Natural killer cell (primary cell): Measurements from ENCODE around the gene EIF3A. TPM values are rescaled to one million over a fixed set of nuclear protein-coding genes. Genes with fewer than 3 reads are reported as not detected.
A peak's percentile ranks its signal among the peaks of the same experiment; 100 is the strongest.
"Not testable (repeated sequence)": the region's sequence is repeated elsewhere in the genome, so short reads cannot be mapped to it uniquely, and the experiment has no call there.

Source experiments
- ATAC-seq, 3 donors: fragments of 150-1000 bp in 2 of 3; fragments of 200-7000 bp in 1 of 3; cut with Tn5 transposase; 1 replicate in 1 of 3; 2 replicates in 2 of 3; pipeline ENCODE4 v1.10.0; 2021; ENCODE audit warnings: mild to moderate bottlenecking in 2 of 3, moderate library complexity in 2 of 3
- DNase-seq, 2 donors: peaks; one replicate each; pipeline versions ENCODE4 v3.0.0 to v3.0.0-alpha.2; 2013 to 2021; ENCODE audit warnings: mixed read lengths in 1 of 2
- H3K27ac ChIP-seq: one replicate; pipeline ENCODE4 v1.5.1; 2013; ENCODE audit warnings: mild to moderate bottlenecking, low read length
- H3K27me3 ChIP-seq: one replicate; pipeline ENCODE4 v1.6.1; 2013; ENCODE audit warnings: low read length; ENCODE audit not compliant: control insufficient read depth, insufficient read depth
- H3K36me3 ChIP-seq: one replicate; pipeline ENCODE4 v1.6.1; 2013; ENCODE audit warnings: low read length; ENCODE audit not compliant: control insufficient read depth, insufficient read depth
- H3K4me1 ChIP-seq: one replicate; pipeline ENCODE4 v1.6.1; 2013; ENCODE audit warnings: low read length; ENCODE audit not compliant: control insufficient read depth, insufficient read depth
- H3K4me3 ChIP-seq: one replicate; pipeline ENCODE4 v1.5.1; 2013; ENCODE audit warnings: low read length
- H3K9me3 ChIP-seq: one replicate; pipeline ENCODE4 v1.6.1; 2013; ENCODE audit warnings: low read length; ENCODE audit not compliant: control insufficient read depth, insufficient read depth
- H3K27ac Mint-ChIP-seq, 2 donors: one replicate each; pipeline ENCODE4 v1.8.0; 2022; ENCODE audit warnings: mild to moderate bottlenecking in 2 of 2, mixed read lengths in 2 of 2, moderate library complexity in 1 of 2
- H3K27me3 Mint-ChIP-seq, 2 donors: one replicate each; pipeline ENCODE4 v1.8.0; 2022; ENCODE audit warnings: low read depth in 2 of 2, mixed read lengths in 2 of 2
- H3K36me3 Mint-ChIP-seq: one replicate; pipeline ENCODE4 v1.8.0; 2022; ENCODE audit warnings: mixed read lengths
- H3K4me1 Mint-ChIP-seq, 2 donors: one replicate each; pipeline ENCODE4 v1.8.0; 2022; ENCODE audit warnings: mixed read lengths in 2 of 2
- H3K4me3 Mint-ChIP-seq: one replicate; pipeline ENCODE4 v1.8.0; 2022; ENCODE audit warnings: mild to moderate bottlenecking, moderate library complexity, mixed read lengths
- H3K9me3 Mint-ChIP-seq, 2 donors: one replicate each; pipeline ENCODE4 v1.8.0; 2022; ENCODE audit warnings: mixed read lengths in 2 of 2
- WGBS: methylation state at CpG from one replicate; pipeline ENCODE4 v1.1.7; 2013; ENCODE audit warnings: missing lambda C conversion rate; ENCODE audit not compliant: insufficient coverage; 5-methylcytosine and 5-hydroxymethylcytosine counted together
- intact Hi-C: fragments of 100-400 bp; cut with micrococcal nuclease; formaldehyde crosslinking; loops from one replicate; pipeline ENCODE4 v1.14.2; 2022
- total RNA-seq, 4 donors: library from RNA; stranded (reverse); fragments of 120-200 nt in 1 of 4; gene quantifications; one replicate each; pipeline versions ENCODE4 v1.2.3 to v1.2.4, GENCODE V29; 2013 to 2022
- TF ChIP-seq, protein P1 (sequence below): fragments of 200-600 bp; IDR thresholded peaks from one replicate; pipeline ENCODE4 v1.8.0; 2022; ENCODE audit warnings: antibody characterized with exemption

Gene EIF3A
- total RNA-seq, 3 donors from 2014 or later (not counting 1 experiment from before 2014, with no cell fraction given), result 102 to 115 (median 110) TPM

DNA sequence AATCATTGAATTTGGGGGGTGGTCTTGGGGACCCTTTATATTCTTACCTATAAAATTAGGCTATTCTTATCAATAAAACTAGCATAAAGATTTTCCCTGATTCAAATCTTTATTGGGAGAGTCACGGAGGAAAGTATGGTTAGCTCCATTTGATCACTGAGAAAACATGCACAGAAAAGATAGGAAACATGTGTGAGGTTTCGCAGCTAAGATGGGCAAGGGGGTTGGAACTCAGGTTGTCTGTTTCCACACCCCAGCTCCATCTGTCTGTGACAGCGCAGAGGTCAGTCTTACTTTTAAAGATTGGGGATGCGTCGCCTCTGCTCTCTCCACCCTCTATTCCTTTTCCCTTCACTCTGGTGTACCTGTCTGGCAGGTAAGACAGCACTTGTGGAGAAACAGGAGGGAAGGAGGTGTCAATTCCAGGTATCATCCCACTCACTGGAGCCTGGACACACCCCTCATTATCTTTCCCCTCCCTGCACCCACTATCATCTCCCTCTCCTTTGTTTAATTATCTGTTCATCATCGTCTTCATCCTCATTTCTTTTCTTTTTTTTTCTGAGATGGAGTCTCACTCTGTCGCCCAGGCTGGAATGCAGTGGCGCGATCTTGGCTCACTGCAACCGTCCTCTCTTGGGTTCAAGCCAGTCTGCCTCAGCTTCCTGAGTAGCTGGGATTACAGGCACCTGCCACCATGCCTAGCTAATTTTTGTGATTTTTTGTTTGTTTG, 20.9 kb upstream of the EIF3A start:
- 93% methylated on average over 8 of the region's 10 CpGs for WGBS
- H3K9me3 Mint-ChIP-seq, result no peaks in the 10 kb centered on the region
- H3K4me3 Mint-ChIP-seq, result no peak overlapping the region

DNA sequence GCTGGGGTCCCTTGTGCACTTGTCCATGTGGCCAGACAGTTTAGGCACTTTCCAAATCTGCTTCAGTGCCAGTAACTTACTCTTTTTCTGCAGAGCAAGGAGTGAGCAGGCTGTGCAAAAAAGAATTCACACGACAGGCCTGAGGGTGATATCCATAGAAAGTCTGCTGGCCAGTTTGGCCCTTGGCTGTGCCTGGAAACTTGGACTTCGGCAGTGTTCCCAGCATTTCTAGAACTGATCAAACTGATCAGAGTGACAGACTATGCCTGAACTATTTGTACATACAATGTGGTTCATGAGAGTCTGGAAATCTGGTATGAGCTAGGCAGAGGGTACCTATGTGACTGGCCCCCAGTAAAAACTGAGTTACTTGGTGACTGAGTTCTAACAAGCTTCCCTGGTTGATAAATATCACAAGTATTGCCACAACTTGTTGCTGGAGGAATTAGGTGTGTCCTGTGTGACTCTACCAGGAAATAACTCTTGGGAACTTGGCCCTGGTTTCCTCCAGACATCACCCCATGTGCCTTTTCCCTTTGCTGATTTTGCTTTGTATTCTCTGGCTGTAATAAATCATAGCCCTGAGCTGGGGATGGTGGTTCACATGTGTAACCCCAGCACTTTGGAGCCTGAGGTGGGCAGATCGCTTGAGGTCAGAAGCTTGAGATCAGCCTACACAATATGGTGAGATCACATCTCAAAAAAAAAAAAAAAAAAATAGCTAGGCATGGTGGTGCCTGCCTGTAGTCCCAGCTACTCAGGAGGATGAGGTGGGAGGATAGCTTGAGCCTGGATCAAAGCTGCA, 20.0 kb upstream of the EIF3A start:
- Histone ChIP-seq H3K4me1 (peaks cover 22% of the 10 kb centered on the region), H3K27ac (peak overlapping the region; percentile 3), H3K36me3 (no peaks in the 10 kb centered on the region), H3K9me3 (no peaks in the 10 kb centered on the region), H3K27me3 (no peaks in the 10 kb centered on the region), H3K4me3 (no peak overlapping the region)
- intact Hi-C loops, result no loop called here
- H3K4me1 Mint-ChIP-seq, result peaks cover 27 to 28% of the 10 kb centered on the region in 2 donors
- H3K27ac Mint-ChIP-seq, result peak overlapping the region; percentile 59 to 69
- no peaks in the 10 kb centered on the region for H3K36me3 Mint-ChIP-seq
- no peak overlapping the region for H3K4me3 Mint-ChIP-seq
- H3K9me3 Mint-ChIP-seq, result no peaks in the 10 kb centered on the region
- DNase-seq (no peak), ATAC-seq (no peak)
- H3K27me3 Mint-ChIP-seq, result no peaks in the 10 kb centered on the region
- 73% methylated on average over 3 of the region's 3 CpGs for WGBS
- TF ChIP-seq, protein P1, sequence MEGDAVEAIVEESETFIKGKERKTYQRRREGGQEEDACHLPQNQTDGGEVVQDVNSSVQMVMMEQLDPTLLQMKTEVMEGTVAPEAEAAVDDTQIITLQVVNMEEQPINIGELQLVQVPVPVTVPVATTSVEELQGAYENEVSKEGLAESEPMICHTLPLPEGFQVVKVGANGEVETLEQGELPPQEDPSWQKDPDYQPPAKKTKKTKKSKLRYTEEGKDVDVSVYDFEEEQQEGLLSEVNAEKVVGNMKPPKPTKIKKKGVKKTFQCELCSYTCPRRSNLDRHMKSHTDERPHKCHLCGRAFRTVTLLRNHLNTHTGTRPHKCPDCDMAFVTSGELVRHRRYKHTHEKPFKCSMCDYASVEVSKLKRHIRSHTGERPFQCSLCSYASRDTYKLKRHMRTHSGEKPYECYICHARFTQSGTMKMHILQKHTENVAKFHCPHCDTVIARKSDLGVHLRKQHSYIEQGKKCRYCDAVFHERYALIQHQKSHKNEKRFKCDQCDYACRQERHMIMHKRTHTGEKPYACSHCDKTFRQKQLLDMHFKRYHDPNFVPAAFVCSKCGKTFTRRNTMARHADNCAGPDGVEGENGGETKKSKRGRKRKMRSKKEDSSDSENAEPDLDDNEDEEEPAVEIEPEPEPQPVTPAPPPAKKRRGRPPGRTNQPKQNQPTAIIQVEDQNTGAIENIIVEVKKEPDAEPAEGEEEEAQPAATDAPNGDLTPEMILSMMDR, result no peak

More for the DNA sequence above, 20.9 kb upstream of the EIF3A start:
- peaks cover 19 to 28% of the 10 kb centered on the region in 2 donors for H3K4me1 Mint-ChIP-seq
- intact Hi-C loops, result no loop called here
- H3K27me3 Mint-ChIP-seq, result no peaks in the 10 kb centered on the region
- DNase-seq (no peak), ATAC-seq (no peak)
- no peaks in the 10 kb centered on the region for H3K36me3 ChIP-seq
- no peaks in the 10 kb centered on the region for H3K36me3 Mint-ChIP-seq
- peaks cover 26% of the 10 kb centered on the region for H3K4me1 ChIP-seq
- peak overlapping the region; percentile 59 to 76 for H3K27ac Mint-ChIP-seq
- TF ChIP-seq, protein P1, result no peak
- H3K9me3 ChIP-seq, result no peaks in the 10 kb centered on the region
- no peak overlapping the region for H3K4me3 ChIP-seq
- H3K27ac ChIP-seq, result no peak overlapping the region
- H3K27me3 ChIP-seq, result no peaks in the 10 kb centered on the region

DNA sequence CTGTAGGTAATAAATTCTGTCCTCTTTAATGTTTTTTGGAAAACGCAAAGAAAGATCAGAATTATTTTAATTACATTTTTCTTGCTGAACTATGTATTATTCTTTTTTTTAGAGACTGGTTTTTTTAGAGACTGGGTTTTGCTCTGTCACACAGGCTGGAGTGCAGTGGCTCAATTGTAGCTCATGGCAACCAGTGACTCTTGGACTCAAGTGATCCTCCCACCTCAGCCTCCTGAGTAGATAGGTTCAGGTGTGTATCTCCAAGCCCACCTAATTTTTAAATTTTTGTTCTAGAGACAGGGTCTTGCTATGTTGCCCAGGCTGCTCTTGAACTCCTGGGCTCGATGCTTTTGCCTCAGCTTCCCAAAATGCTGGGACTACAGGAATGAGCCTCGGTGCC, 18.0 kb upstream of the EIF3A start:
- DNase-seq (no peak), ATAC-seq (no peak)
- H3K36me3 ChIP-seq, result no peaks in the 10 kb centered on the region
- H3K9me3 Mint-ChIP-seq, result no peaks in the 10 kb centered on the region
- H3K4me1 Mint-ChIP-seq, result peaks cover 21 to 22% of the 10 kb centered on the region in 2 donors
- H3K9me3 ChIP-seq, result no peaks in the 10 kb centered on the region
- intact Hi-C loops, result no loop called here
- no peaks in the 10 kb centered on the region for H3K27me3 Mint-ChIP-seq
- H3K4me3 Mint-ChIP-seq, result no peak overlapping the region
- WGBS, result 80% methylated on average over 2 of the region's 3 CpGs
- H3K27ac ChIP-seq, result no peak overlapping the region
- H3K36me3 Mint-ChIP-seq, result no peaks in the 10 kb centered on the region
- no peaks in the 10 kb centered on the region for H3K27me3 ChIP-seq
- H3K4me1 ChIP-seq, result peaks cover 10% of the 10 kb centered on the region
- H3K27ac Mint-ChIP-seq, result no peak overlapping the region
- TF ChIP-seq, protein P1, result no peak
- H3K4me3 ChIP-seq, result no peak overlapping the region

DNA sequence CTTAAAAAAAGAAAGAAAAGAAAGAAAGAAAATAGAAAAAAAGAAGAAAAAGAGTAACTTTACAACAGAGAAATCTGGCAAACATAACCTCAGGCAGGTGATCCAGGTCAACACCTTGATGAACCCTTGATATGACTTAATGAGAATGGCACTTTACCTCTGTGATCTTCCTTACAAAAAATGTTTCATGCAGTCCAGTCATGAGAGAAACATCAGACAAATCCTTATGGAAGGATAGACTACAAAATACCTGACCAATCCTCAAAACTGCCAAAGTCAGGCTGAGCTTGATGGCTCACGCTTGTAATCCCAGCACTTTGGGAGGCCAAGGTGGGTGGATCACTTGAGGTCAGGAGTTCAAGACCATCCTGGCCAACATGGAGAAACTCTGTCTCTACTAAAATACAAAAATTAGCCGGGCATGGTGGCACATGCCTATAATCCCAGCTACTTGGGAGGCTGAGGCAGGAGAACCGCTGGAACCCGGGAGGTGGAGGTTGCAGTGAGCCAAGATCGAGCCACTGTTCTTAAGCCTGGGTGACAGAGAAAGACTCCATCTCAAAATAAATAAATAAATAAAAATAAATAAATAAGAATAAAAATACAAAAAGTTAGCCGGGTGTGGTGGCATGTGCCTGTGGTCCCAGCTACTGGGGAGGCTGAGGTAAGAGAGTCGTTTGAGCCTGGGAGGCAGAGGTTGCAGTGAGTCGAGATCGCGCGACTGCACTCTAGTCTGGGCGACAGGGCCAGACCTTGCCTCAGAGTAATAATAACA, 16.2 kb upstream of the EIF3A start:
- H3K4me3 Mint-ChIP-seq, H3K36me3 Mint-ChIP-seq, DNase-seq, ATAC-seq, H3K9me3 Mint-ChIP-seq, H3K27me3 Mint-ChIP-seq, H3K27me3 ChIP-seq, H3K27ac Mint-ChIP-seq, H3K4me3 ChIP-seq, H3K9me3 ChIP-seq, intact Hi-C loops, H3K36me3 ChIP-seq, H3K27ac ChIP-seq: not testable (repeated sequence)
- peaks cover 29 to 31% of the 10 kb centered on the region in 2 donors for H3K4me1 Mint-ChIP-seq
- WGBS, result 98% methylated on average over 10 of the region's 12 CpGs
- H3K4me1 ChIP-seq, result peaks cover 25% of the 10 kb centered on the region
